Brain microvascular endothelial cell (primary cell): ENCODE results near the gene EID3.

ENCODE experiments used
- DNase-seq: peaks from one replicate; pipeline ENCODE4 v3.0.0-alpha.2; 2020
- H3K27ac ChIP-seq: fragments of 250-450 bp; sonication (Bioruptor Pico); 2 replicates; pipeline ENCODE4 v1.5.1; 2020; ENCODE audit warnings: mild to moderate bottlenecking, moderate library complexity
- H3K27me3 ChIP-seq: fragments of 250-450 bp; sonication (Bioruptor Pico); replicated peaks from 2 replicates; pipeline ENCODE4 v1.5.1; 2020; ENCODE audit warnings: mild to moderate bottlenecking
- H3K36me3 ChIP-seq: fragments of 250-450 bp; sonication (Bioruptor Pico); replicated peaks from 2 replicates; pipeline ENCODE4 v1.5.1; 2020; ENCODE audit warnings: mild to moderate bottlenecking
- H3K4me3 ChIP-seq: 2 replicates; pipeline ENCODE4 v1.5.1; 2011; ENCODE audit warnings: low read depth, mild to moderate bottlenecking, control low read depth, low read length, moderate library complexity
- in situ Hi-C: cut with HindIII; loops from 2 replicates; pipeline ENCODE4 v1.10.0; 2017; ENCODE audit warnings: low sequenced_read_pairs, low pct_ligation_motif_present
- TF ChIP-seq, protein P1 (sequence below): IDR thresholded peaks from 2 replicates; pipeline ENCODE4 v1.5.1; 2011; ENCODE audit warnings: low read depth, mild to moderate bottlenecking, moderate library complexity, low read length, control low read depth, inconsistent platforms; ENCODE audit errors: missing control alignments

The EID3 gene

DNA sequence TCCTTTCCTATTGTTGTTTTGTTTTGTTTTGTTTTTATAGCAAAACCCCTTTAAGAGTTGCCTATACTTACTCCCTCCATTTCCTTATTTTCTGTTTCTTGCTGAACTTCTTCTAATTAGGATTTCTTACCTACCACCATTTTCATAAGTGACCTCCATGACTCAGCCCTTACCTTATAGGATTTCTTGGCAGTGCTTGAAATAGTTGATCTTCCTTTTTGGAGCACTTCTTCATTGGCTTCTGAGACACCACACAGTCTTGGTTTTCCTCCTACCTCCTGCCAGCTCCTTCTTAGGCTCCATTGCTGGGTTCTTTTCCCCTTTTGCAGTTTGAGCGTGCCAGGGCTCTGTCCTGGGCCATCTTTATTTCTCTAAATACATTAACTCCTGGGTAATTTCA is 23.4 kb upstream of the EID3 start:
- Histone ChIP-seq H3K27ac (peak overlapping the region; percentile 92), H3K27me3 (no peaks in the 10 kb centered on the region), H3K36me3 (no peaks in the 10 kb centered on the region), H3K4me3 (no peak overlapping the region)
- DNase-seq, result no peak
- in situ Hi-C loops, result no loop called here
- TF ChIP-seq, protein P1, sequence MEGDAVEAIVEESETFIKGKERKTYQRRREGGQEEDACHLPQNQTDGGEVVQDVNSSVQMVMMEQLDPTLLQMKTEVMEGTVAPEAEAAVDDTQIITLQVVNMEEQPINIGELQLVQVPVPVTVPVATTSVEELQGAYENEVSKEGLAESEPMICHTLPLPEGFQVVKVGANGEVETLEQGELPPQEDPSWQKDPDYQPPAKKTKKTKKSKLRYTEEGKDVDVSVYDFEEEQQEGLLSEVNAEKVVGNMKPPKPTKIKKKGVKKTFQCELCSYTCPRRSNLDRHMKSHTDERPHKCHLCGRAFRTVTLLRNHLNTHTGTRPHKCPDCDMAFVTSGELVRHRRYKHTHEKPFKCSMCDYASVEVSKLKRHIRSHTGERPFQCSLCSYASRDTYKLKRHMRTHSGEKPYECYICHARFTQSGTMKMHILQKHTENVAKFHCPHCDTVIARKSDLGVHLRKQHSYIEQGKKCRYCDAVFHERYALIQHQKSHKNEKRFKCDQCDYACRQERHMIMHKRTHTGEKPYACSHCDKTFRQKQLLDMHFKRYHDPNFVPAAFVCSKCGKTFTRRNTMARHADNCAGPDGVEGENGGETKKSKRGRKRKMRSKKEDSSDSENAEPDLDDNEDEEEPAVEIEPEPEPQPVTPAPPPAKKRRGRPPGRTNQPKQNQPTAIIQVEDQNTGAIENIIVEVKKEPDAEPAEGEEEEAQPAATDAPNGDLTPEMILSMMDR, result no peak

DNA sequence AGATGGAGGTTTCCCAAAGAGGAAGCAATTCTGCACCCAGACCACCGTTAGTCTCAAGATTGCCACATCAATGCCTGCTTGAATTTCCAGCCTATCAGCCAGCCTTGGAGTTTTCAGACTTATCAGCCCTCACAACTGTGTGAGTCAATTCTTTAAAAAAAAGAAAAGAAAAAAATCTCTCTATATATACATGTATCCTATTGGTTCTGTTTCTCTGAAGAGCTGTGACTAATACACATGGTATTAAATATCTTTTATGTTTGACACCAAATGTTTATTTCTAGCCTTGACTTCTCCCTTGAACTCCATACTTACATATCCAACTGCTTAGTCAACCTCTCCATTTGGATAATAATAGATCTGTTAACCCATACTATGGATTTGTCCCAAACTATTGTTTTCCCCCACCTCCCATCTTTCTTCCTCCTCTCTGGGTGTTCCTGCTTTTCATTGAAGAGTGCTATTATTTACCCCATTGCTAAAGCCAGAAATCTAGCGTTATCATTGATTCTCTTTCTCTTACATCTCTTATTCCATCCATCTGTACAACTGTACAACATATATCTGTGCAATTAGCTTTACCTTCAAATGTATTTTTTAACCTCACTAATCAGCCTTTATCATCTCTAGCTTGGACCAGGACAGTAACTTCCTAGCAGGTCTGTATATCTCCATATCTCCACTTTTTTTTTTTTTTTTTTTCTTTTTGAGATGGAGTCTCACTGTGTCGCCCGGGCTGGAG is 22.7 kb upstream of the EID3 start:
- no peaks in the 10 kb centered on the region for H3K27me3 ChIP-seq
- TF ChIP-seq, protein P1, result no peak
- DNase-seq, result peak; percentile 87
- no peak overlapping the region for H3K4me3 ChIP-seq
- in situ Hi-C loops, result no loop called here
- H3K36me3 ChIP-seq, result no peaks in the 10 kb centered on the region
- H3K27ac ChIP-seq, result peak overlapping the region; percentile 92

DNA sequence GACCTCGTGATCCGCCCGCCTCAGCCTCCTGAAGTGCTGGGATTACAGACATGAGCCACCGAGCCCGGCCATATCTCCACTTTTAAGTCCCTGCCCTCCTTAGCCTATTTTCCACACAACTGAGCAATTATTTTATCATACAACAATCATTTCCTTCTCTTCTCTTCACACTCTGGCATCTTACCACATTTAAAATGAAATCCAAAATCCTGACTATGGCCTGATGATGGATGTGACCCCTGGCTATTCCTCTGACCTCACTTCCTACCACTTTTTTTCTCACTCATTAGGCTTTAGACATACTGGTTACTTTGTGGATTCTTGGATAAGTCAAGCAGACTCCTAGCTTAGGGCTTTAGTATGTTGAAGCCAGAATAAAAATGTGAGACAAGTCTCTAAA is 21.9 kb upstream of the EID3 start:
- DNase-seq, result no peak
- no peak overlapping the region for H3K4me3 ChIP-seq
- TF ChIP-seq, protein P1, result no peak
- peak overlapping the region; percentile 80 for H3K27ac ChIP-seq
- no peaks in the 10 kb centered on the region for H3K27me3 ChIP-seq
- no peaks in the 10 kb centered on the region for H3K36me3 ChIP-seq
- in situ Hi-C loops, result no loop called here

- in situ Hi-C loops, result no loop called here
- Histone ChIP-seq H3K36me3 (no peaks in the 10 kb centered on the region), H3K27ac (peak overlapping the region; percentile 80), H3K27me3 (no peaks in the 10 kb centered on the region), H3K4me3 (no peak overlapping the region)
- TF ChIP-seq, protein P1, result no peak
- peak; percentile 40 for DNase-seq
Measured at GRCh38 chr12:104282109-104282508, 21.4 kb upstream of the EID3 start.

DNA sequence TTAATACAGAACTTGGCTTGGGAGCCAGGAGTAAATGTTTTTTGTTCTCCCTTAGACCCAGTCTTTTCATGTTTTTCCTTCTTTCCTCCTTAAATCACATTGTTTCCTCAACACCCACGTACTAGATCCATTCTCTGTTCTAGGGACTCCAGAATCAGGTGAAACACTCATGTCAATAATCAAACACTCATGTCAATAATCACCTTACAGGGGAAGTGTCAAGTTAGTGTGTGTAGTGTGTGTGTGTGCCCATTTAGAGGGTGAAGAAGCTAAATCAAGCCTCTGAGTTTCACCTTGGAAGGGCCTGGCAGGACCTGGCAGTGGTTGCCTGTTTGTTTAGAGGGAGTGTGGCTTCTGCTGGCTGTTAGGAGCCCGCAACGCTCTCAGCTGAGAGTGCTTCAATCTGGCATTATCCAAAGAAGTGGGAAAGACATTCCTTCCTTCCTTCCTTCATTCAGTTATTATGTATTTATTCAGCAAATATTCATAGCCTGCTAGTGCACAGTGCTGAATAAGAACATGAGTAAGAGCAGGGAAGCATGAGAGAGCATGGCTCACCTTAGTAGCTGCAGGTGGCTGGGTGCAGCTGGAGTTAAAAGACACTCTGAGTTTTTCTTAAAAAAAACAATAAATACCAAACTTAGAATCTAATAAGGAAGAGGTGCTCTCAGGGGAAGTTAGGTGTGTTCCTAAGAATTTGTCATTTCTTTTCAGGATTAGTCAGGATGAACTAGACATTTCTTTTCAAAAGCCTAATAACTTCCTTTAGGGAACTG is 17.6 kb upstream of the EID3 start:
- TF ChIP-seq, protein P1, result no peak
- Histone ChIP-seq H3K4me3 (no peak overlapping the region), H3K36me3 (peaks cover 7% of the 10 kb centered on the region), H3K27ac (peak overlapping the region; percentile 88), H3K27me3 (no peaks in the 10 kb centered on the region)
- no peak for DNase-seq
- in situ Hi-C loops, result no loop called here
